ENCODE results near the gene SNX14.

DNA sequence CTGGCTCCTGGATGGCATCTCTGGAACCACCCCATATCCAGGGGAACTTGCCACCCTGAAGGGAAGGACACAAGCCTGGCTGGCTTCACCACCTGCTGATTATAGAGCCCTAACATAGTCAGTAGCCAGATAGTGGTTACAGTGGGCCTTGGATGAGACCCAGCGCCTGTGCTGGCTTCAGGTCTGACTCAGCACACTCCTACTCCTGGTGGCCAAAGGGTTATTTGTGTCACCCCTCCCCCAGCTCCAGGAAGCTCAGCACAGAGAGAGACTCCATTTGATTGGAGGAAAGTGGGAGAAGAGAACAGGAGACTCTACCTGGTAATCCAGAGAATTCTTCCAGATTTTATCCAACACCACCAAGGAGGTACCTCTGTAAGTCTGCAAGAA lies 12.8 kb downstream of the SNX14 start:
- TF ChIP-seq, protein P1, sequence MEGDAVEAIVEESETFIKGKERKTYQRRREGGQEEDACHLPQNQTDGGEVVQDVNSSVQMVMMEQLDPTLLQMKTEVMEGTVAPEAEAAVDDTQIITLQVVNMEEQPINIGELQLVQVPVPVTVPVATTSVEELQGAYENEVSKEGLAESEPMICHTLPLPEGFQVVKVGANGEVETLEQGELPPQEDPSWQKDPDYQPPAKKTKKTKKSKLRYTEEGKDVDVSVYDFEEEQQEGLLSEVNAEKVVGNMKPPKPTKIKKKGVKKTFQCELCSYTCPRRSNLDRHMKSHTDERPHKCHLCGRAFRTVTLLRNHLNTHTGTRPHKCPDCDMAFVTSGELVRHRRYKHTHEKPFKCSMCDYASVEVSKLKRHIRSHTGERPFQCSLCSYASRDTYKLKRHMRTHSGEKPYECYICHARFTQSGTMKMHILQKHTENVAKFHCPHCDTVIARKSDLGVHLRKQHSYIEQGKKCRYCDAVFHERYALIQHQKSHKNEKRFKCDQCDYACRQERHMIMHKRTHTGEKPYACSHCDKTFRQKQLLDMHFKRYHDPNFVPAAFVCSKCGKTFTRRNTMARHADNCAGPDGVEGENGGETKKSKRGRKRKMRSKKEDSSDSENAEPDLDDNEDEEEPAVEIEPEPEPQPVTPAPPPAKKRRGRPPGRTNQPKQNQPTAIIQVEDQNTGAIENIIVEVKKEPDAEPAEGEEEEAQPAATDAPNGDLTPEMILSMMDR (IDR thresholded peaks at IDR 0.05), result no peak
- TF ChIP-seq POLR2A (IDR thresholded peaks at IDR 0.05), result no peak
- TF ChIP-seq POLR2AphosphoS5 (IDR thresholded peaks at IDR 0.05; ENCODE audit: insufficient read depth in 1 of 2, low read depth in 1 of 2), result no peak
